ENCODE data around the gene SIGLEC7. TPM values are rescaled to one million over a fixed set of nuclear protein-coding genes. Genes with fewer than 3 reads are reported as not detected.

Gene SIGLEC7
- total RNA-seq, 1 experiment from 2014 or later = not detected

GRCh38 chr19:51119101-51119500 lies 23.0 kb upstream of the SIGLEC7 start:
- Mint-ChIP-seq H3K27me3 (ENCODE audit: unreplicated experiment) (no peaks in the 10 kb centered on the region), H3K36me3 (ENCODE audit: insufficient read depth, unreplicated experiment) (no peaks in the 10 kb centered on the region), H3K9me3 (ENCODE audit: low read depth, unreplicated experiment) (no peaks in the 10 kb centered on the region), H3K4me3 (ENCODE audit: low read depth, unreplicated experiment) (no peak overlapping the region), H3K4me1 (ENCODE audit: low read depth, unreplicated experiment) (no peaks in the 10 kb centered on the region), H3K27ac (ENCODE audit: unreplicated experiment) (no peak overlapping the region)
- intact Hi-C loops (cut with micrococcal nuclease; ENCODE audit: unreplicated experiment) = no loop called here
- no TSS peak for BruUV-seq (replicated peaks)
- no peak for TF ChIP-seq CTCF (IDR thresholded peaks at IDR 0.05; ENCODE audit: unreplicated experiment)
- CTCF ChIA-PET = no interaction called here
- DNase-seq = no peak

GRCh38 chr19:51119611-51120010 lies 22.5 kb upstream of the SIGLEC7 start:
- intact Hi-C loops (cut with micrococcal nuclease; ENCODE audit: unreplicated experiment) = no loop called here
- CTCF ChIA-PET = interaction anchor here (0.5 kb wide), 1 partner anchor 28 kb away, joined by 3 read pairs; no protein-coding TSS in a partner anchor

GRCh38 chr19:51120160-51120559 lies 21.9 kb upstream of the SIGLEC7 start:
- BruUV-seq (replicated peaks) = no TSS peak
- intact Hi-C loops (cut with micrococcal nuclease; ENCODE audit: unreplicated experiment) = no loop called here
- CTCF ChIA-PET = interaction anchor here (0.7 kb wide), 1 partner anchor 24 kb away, joined by 3 read pairs; no protein-coding TSS in a partner anchor
- no peak for DNase-seq
- Mint-ChIP-seq H3K27me3 (ENCODE audit: unreplicated experiment) (no peaks in the 10 kb centered on the region), H3K27ac (ENCODE audit: unreplicated experiment) (no peak overlapping the region), H3K9me3 (ENCODE audit: low read depth, unreplicated experiment) (no peaks in the 10 kb centered on the region), H3K4me1 (ENCODE audit: low read depth, unreplicated experiment) (no peaks in the 10 kb centered on the region), H3K36me3 (ENCODE audit: insufficient read depth, unreplicated experiment) (no peaks in the 10 kb centered on the region), H3K4me3 (ENCODE audit: low read depth, unreplicated experiment) (no peak overlapping the region)
- no peak for TF ChIP-seq CTCF (IDR thresholded peaks at IDR 0.05; ENCODE audit: unreplicated experiment)

More at GRCh38 chr19:51119611-51120010, 22.5 kb upstream of the SIGLEC7 start:
- H3K4me1 Mint-ChIP-seq (ENCODE audit: low read depth, unreplicated experiment) = no peaks in the 10 kb centered on the region
- no peaks in the 10 kb centered on the region for H3K36me3 Mint-ChIP-seq (ENCODE audit: insufficient read depth, unreplicated experiment)
- TF ChIP-seq CTCF (IDR thresholded peaks at IDR 0.05; ENCODE audit: unreplicated experiment) = no peak
- DNase-seq = no peak
- no peaks in the 10 kb centered on the region for H3K27me3 Mint-ChIP-seq (ENCODE audit: unreplicated experiment)
- BruUV-seq (replicated peaks) = no TSS peak
- no peaks in the 10 kb centered on the region for H3K9me3 Mint-ChIP-seq (ENCODE audit: low read depth, unreplicated experiment)
- H3K4me3 Mint-ChIP-seq (ENCODE audit: low read depth, unreplicated experiment) = no peak overlapping the region
- no peak overlapping the region for H3K27ac Mint-ChIP-seq (ENCODE audit: unreplicated experiment)

GRCh38 chr19:51121257-51121656 lies 20.8 kb upstream of the SIGLEC7 start:
- no peaks in the 10 kb centered on the region for H3K4me1 Mint-ChIP-seq (ENCODE audit: low read depth, unreplicated experiment)
- no peaks in the 10 kb centered on the region for H3K9me3 Mint-ChIP-seq (ENCODE audit: low read depth, unreplicated experiment)
- no peaks in the 10 kb centered on the region for H3K27me3 Mint-ChIP-seq (ENCODE audit: unreplicated experiment)
- no peak for TF ChIP-seq CTCF (IDR thresholded peaks at IDR 0.05; ENCODE audit: unreplicated experiment)
- CTCF ChIA-PET = interaction anchor here (0.6 kb wide), 1 partner anchor 249 kb away, joined by 4 read pairs; no protein-coding TSS in a partner anchor
- H3K36me3 Mint-ChIP-seq (ENCODE audit: insufficient read depth, unreplicated experiment) = no peaks in the 10 kb centered on the region
- no peak overlapping the region for H3K27ac Mint-ChIP-seq (ENCODE audit: unreplicated experiment)
- no peak for DNase-seq
- BruUV-seq (replicated peaks) = no TSS peak
- intact Hi-C loops (cut with micrococcal nuclease; ENCODE audit: unreplicated experiment) = no loop called here
- H3K4me3 Mint-ChIP-seq (ENCODE audit: low read depth, unreplicated experiment) = no peak overlapping the region

Data from Calu3 (cell line).